ENCODE data around the gene SIGLEC7. TPM values are rescaled to one million over a fixed set of nuclear protein-coding genes. Genes with fewer than 3 reads are reported as not detected.

Gene SIGLEC7
- total and polyA plus RNA-seq, 10 of the 15 experiments (the other 5 are each of a cell fraction or from before 2014, with no cell fraction given): 0.15 TPM; not detected in 9

- no peak for TF ChIP-seq CTCF (IDR thresholded peaks at IDR 0.05 in 2 of 3, conservative IDR thresholded peaks at IDR 0.05 in 1 of 3; ENCODE audit: control insufficient read depth in 2 of 3, extremely low read depth in 1 of 3, insufficient read depth in 1 of 3, low read depth in 3 of 3, low read length in 3 of 3)
- no peak for TF ChIP-seq ZSCAN29 (IDR thresholded peaks at IDR 0.05)
- TF ChIP-seq ATF2 (IDR thresholded peaks at IDR 0.05; ENCODE audit: low read length): no peak
- TF ChIP-seq MXI1 (IDR thresholded peaks at IDR 0.05; ENCODE audit: low read depth, low read length): no peak
- TF ChIP-seq SIN3A (IDR thresholded peaks at IDR 0.05; ENCODE audit: low read depth, low read length): no peak
- no peak for TF ChIP-seq ETV6 (conservative IDR thresholded peaks at IDR 0.05 in 1 of 2, IDR thresholded peaks at IDR 0.05 in 1 of 2; ENCODE audit: borderline replicate concordance in 1 of 2, low read depth in 1 of 2)
- TF ChIP-seq IKZF1 (conservative IDR thresholded peaks at IDR 0.05): no peak
- TF ChIP-seq RFX5 (IDR thresholded peaks at IDR 0.05; ENCODE audit: low read depth, low read length): no peak
Measured at GRCh38 chr19:51179256-51179655, 37.2 kb downstream of the SIGLEC7 start (continued).

- H3K27me3 ChIP-seq (replicated peaks in 1 of 2; ENCODE audit: control insufficient read depth in 2 of 2, insufficient read depth in 2 of 2, low read length in 1 of 2): no peaks in the 10 kb centered on the region; a peak in 1 of 4 replicates
- no peaks in the 10 kb centered on the region for H4K20me1 ChIP-seq (ENCODE audit: control insufficient read depth, insufficient read depth)
- no peak overlapping the region for H3K9ac ChIP-seq (ENCODE audit: control insufficient read depth, insufficient read depth, low read length)
- H3K27ac ChIP-seq (ENCODE audit: control insufficient read depth, insufficient read depth): no peak overlapping the region
- RAD21 ChIA-PET (ENCODE audit: unreplicated experiment): no interaction called here
- ATAC-seq (no peak), FAIRE-seq (no peak), DNase-seq (ENCODE audit: low read depth, low spot score) (no peak)
- H3K36me3 ChIP-seq (ENCODE audit: control insufficient read depth in 2 of 2, insufficient read depth in 2 of 2, low read length in 1 of 2): no peaks in the 10 kb centered on the region
- CTCF ChIA-PET: no interaction called here
- no peak overlapping the region for H2AFZ ChIP-seq (ENCODE audit: control insufficient read depth, low read depth, low read length)
- H3K79me2 ChIP-seq (ENCODE audit: control insufficient read depth, insufficient read depth, low read length): no peaks in the 10 kb centered on the region
- in situ Hi-C loops (cut with MboI) (no loop called here), intact Hi-C loops (cut with micrococcal nuclease; ENCODE audit: unreplicated experiment) (no loop called here)
- H3K4me2 ChIP-seq (ENCODE audit: control insufficient read depth, insufficient read depth): no peak overlapping the region
- H3K4me1 ChIP-seq (ENCODE audit: control insufficient read depth, insufficient read depth, low read length): no peaks in the 10 kb centered on the region
- no TSS peak for BruUV-seq (replicated peaks)
- SMC1A ChIA-PET (ENCODE audit: uncharacterized antibody, unreplicated experiment): no interaction called here
- WGBS (ENCODE audit: insufficient coverage, insufficient replicate concordance, low lambda C conversion rate, missing lambda C conversion rate): 60% methylated on average over 33 of the region's 39 CpGs
- H3K4me3 ChIP-seq: no peak overlapping the region
- no peaks in the 10 kb centered on the region for H3K9me3 ChIP-seq (replicated peaks; ENCODE audit: control insufficient read depth, insufficient read depth, low read length)
- POLR2A ChIA-PET: no interaction called here
- TF ChIP-seq SPI1 (IDR thresholded peaks at IDR 0.05; ENCODE audit: borderline replicate concordance, insufficient read depth, low read depth, low read length) (no peak), CREB1 (IDR thresholded peaks at IDR 0.05; ENCODE audit: low read depth) (no peak), RB1 (IDR thresholded peaks at IDR 0.05; ENCODE audit: borderline replicate concordance) (no peak), MLLT1 (IDR thresholded peaks at IDR 0.05) (no peak), ZNF274 (IDR thresholded peaks at IDR 0.05; ENCODE audit: insufficient read depth, insufficient read length) (no peak), NR2C2 (IDR thresholded peaks at IDR 0.05; ENCODE audit: borderline replicate concordance, control insufficient read depth, insufficient read length, low read depth) (no peak), TCF12 (IDR thresholded peaks at IDR 0.05; ENCODE audit: low read depth, low read length) (no peak), TCF3 (IDR thresholded peaks at IDR 0.05; ENCODE audit: borderline replicate concordance, insufficient read depth, low read depth, low read length) (no peak), LARP7 (IDR thresholded peaks at IDR 0.05) (no peak), PKNOX1 (IDR thresholded peaks at IDR 0.05) (no peak), ZZZ3 (IDR thresholded peaks at IDR 0.05; ENCODE audit: control insufficient read depth, insufficient read length, low read depth) (no peak)
Measured at GRCh38 chr19:51181377-51181912, 39.3 kb downstream of the SIGLEC7 start.

All from GM12878 (cell line).